GM21786 (cell line): ENCODE results near the gene GCLC.
A peak's percentile ranks its signal among the peaks of the same experiment; 100 is the strongest.
"Not testable (repeated sequence)": the region's sequence is repeated elsewhere in the genome, so short reads cannot be mapped to it uniquely, and the experiment has no call there.

Experiments
- ATAC-seq: cut with Tn5 transposase; IDR thresholded peaks from one replicate; pipeline ENCODE4 v1.9.1; 2021; ENCODE audit not compliant: unreplicated experiment

GCLC gene

DNA sequence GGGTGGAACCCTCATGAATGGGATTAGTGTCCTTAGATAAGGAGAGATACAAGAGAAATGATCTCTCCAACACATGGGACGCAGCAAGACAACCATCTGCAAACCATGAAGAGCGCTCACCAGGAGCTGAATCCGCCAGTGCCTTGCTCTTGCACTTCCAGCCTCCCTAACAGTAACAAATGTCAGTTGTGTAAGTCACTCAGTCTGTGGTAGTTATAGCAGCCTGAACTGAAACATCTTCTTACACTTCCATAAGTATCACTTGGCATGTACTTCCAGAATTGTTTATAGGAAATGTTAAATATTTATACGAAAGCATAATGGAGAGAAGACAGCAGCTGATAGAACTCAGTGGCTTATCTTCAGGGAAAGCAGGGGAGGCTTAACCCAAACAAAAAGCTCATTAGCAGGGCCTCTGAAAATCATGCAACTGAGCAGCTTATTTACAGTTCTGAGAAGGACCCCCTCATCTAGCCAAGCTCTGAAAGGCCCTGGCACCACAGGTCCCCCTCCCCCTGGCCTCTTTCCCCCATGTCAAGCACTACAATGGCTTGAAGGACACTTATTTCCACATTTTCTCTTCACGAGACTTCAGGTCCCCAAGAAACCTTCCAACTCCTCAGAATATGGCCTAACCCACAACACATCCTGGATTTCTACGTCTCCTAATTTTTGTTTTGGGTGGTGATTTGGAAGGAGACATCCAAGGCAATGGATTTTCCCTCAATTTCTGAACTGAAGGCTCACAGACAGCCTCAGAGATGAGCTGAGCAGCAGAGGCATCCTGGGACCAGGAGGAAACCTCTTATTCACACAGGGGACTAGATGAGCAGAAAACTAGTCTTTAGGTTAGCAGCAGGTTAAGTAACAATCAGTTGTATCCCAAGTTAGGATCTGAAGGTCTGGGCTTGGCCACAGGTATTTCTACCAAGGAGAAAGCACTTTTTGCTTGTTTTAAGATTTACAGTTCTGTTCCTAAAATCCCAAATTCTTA lies 49.1 kb downstream of the GCLC start:
- ATAC-seq = no peak

DNA sequence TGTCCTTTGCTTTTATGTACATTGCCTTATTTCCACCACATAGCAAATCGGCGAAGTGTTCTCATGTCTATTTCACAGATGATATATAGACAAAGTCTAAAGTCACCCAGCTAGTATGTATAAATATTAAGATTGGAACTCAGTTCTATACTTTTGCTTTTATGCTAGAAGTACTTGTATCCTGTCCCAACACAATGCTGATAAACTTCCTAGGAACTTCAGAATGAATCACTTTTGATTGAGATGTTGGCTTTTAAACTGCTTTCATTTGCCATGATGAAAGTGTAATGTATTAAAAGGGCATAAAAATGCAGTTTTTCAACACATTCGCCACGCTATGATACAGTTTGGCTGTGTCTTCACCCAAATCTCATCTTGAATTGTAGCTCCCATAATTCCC lies 50.8 kb downstream of the GCLC start:
- no peak for ATAC-seq

- ATAC-seq = no peak
Observed at GRCh38 chr6:53493635-53494025, 51.3 kb downstream of the GCLC start.

- peak; percentile 60 for ATAC-seq
Observed at GRCh38 chr6:53492860-53493634, 51.9 kb downstream of the GCLC start.

GRCh38 chr6:53487080-53487479 lies 57.8 kb downstream of the GCLC start:
- ATAC-seq = no peak

DNA sequence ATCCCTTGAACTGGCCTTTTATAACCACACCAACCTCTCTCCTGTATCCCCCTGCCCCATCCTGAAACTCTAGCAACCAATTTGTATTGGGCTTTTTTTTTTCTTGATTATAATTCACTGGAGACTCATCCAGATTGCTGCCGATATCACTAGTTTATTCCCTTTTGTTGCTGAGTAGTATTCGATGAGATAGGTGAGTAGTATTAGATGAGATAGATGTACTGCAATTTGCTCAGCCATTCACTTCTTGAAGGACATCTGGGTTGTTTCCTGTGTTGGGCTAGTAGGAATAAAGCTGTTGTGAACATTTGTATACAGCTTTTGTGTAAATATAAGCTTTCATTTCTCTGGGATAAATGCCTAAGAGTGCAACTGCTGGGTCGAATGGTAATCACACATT lies 58.2 kb downstream of the GCLC start:
- no peak for ATAC-seq

- ATAC-seq = no peak
Observed at GRCh38 chr6:53484476-53485280, 60.2 kb downstream of the GCLC start.

GRCh38 chr6:53483423-53484353 lies 61.2 kb downstream of the GCLC start:
- ATAC-seq = no peak

GRCh38 chr6:53481323-53481722 lies 63.6 kb downstream of the GCLC start:
- ATAC-seq = no peak

- ATAC-seq = not testable (repeated sequence)
Observed at GRCh38 chr6:53480774-53481173, 64.1 kb downstream of the GCLC start.

GRCh38 chr6:53479871-53480270 lies 65.0 kb downstream of the GCLC start:
- no peak for ATAC-seq

DNA sequence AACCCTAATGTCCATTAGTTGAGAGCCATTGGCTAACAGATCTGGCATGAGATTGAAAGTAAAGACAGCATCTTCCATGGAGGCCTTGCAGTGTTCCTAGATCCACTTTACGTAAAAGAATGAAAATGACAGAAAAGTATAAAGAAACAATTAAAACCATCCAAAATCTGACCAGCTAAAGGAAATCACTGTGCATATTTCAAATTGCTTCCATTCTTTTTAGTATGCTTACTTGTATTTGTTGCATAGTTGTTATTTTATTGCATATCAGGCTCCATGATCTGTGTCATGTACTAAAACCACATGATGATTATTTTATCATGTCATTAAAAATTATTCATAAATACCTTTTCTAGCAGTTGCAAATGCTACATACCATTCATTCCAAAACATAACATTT lies 67.9 kb downstream of the GCLC start:
- ATAC-seq = no peak

DNA sequence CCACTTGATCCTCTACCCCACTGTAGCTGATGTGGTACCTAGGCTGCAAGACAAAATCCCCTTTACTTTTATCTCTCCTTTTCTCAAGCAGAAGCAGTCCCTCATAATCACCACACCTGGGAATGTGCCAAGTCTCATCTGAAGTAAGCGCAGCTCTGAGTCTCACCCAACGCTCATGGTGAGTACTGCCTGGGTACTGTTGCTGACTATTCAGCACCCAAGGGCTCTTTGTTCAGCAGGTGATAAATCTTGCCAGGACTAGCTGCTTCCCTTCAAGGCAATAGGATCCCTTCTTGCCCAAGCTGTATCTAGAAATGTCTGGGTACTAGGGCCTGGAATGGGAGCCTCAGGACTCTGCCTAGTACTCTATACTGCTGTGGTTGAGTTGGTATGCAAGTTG lies 70.9 kb downstream of the GCLC start:
- ATAC-seq = no peak

GRCh38 chr6:53469163-53469562 lies 75.7 kb downstream of the GCLC start:
- no peak for ATAC-seq

DNA sequence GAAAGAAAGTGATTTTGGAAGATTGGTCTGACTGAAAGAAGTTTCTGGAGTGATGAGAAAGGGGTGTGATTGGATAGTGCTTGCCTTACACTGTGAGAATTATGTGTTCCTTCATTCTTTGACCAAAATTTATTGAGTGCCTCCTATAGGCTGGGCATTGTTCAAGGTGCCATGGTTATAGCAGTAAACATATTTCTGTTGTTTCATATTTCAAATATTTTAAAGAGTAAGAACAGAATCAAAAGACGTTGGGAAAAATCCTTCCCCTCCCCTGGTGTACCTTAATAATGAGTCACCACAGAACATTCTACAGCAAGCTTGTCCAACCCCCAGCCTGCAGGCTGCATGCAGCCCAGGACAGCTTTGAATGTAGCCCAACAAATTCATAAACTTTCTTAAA lies 78.6 kb downstream of the GCLC start:
- no peak for ATAC-seq

DNA sequence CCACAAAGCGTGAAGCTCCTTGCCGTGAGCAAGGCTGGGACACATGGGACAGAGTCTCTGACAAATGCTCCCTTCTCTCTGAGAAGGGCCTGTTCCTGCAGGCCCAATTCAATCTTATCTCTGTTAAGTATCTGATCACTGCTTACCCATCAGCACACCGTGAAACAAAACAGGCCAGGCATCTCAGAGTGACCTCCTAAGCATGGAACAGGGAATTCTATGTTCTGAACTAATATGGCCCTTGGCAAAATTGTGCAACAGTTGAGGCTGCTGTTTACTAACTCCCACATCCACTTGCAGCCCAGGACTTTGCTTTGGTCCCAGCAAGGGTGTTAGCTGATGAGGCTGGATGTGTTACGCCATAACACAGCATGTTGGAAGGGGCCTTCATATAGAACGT lies 79.2 kb downstream of the GCLC start:
- no peak for ATAC-seq

- ATAC-seq = no peak
Observed at GRCh38 chr6:53464927-53465460, 79.9 kb downstream of the GCLC start.

DNA sequence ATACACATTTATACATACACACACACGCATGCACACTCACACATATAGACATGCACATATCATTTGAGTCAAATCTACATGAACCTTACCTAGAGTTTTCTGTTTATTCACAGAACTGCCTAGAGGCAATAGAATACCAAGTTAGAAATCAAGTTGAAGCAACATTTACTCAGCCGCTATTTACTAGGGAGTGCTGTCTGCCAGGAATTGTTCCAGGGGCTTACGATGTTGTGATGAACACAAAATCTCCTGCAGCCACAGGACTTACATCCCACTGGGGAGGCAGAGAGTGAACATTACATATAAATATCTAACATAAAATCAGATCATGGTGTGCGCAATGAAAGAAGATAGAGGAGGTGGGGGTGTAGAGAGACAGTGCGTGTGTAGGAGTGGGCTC lies 80.4 kb downstream of the GCLC start:
- no peak for ATAC-seq

GRCh38 chr6:53461696-53462095 lies 83.2 kb downstream of the GCLC start:
- peak; percentile 43 for ATAC-seq
